Measurements from ENCODE around the gene DPM1. TPM values are rescaled to one million over a fixed set of nuclear protein-coding genes. Genes with fewer than 3 reads are reported as not detected.

DPM1 gene
- total RNA-seq, 3 donors from 2014 or later (not counting 1 experiment from before 2014, with no cell fraction given) = 21.2 to 26.1 (median 25.6) TPM

DNA sequence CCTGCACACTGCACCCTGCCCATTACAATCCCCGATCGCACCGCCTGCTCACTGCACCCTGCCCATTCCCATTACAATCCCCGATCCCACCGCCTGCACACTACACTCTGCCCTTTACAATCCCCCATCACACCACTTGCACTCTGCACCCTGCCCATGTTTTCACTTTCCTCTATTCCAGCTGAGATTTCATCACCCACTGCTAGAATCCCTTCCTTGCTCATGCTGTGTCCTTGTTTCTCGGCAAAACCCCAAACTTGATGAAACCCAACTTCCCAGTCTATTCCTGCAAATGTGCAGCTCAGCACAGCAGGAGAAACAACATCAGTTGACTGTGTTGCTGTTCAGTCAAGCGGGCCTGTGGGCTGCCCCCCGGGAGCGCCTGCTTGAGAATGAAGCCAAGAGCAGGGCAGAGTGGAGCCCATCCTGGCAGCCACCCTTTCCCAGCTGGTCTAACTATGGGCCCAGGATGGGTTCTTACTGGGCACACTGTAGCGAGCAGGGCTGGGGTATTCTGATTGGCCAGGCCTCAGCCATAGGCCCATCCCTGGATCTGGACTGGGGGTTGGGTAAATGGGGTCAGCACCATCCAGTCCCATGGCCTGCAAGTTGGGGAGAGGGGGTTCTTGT is 17.5 kb upstream of the DPM1 start:
- no peak for ATAC-seq
- TF ChIP-seq, protein P1, sequence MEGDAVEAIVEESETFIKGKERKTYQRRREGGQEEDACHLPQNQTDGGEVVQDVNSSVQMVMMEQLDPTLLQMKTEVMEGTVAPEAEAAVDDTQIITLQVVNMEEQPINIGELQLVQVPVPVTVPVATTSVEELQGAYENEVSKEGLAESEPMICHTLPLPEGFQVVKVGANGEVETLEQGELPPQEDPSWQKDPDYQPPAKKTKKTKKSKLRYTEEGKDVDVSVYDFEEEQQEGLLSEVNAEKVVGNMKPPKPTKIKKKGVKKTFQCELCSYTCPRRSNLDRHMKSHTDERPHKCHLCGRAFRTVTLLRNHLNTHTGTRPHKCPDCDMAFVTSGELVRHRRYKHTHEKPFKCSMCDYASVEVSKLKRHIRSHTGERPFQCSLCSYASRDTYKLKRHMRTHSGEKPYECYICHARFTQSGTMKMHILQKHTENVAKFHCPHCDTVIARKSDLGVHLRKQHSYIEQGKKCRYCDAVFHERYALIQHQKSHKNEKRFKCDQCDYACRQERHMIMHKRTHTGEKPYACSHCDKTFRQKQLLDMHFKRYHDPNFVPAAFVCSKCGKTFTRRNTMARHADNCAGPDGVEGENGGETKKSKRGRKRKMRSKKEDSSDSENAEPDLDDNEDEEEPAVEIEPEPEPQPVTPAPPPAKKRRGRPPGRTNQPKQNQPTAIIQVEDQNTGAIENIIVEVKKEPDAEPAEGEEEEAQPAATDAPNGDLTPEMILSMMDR (IDR thresholded peaks at IDR 0.05) = no peak
- DNase-seq = no peak
- H3K36me3 ChIP-seq (ENCODE audit: control insufficient read depth, insufficient read depth, low read length) = no peaks in the 10 kb centered on the region
- H3K4me1 ChIP-seq (ENCODE audit: control insufficient read depth, insufficient read depth, low read length) = no peaks in the 10 kb centered on the region
- no peak overlapping the region for H3K4me3 ChIP-seq (ENCODE audit: low read length)
- no peaks in the 10 kb centered on the region for H3K9me3 ChIP-seq (ENCODE audit: control insufficient read depth, insufficient read depth, low read length)
- no peak overlapping the region for H3K4me3 Mint-ChIP-seq
- no peaks in the 10 kb centered on the region for H3K36me3 Mint-ChIP-seq
- H3K27ac ChIP-seq (ENCODE audit: low read length) = no peak overlapping the region
- intact Hi-C loops (cut with micrococcal nuclease) = no loop called here
- H3K27me3 Mint-ChIP-seq (ENCODE audit: low read depth in 2 of 2) = peaks cover 14 to 33% of the 10 kb centered on the region in 2 donors
- no peaks in the 10 kb centered on the region for H3K27me3 ChIP-seq (ENCODE audit: control insufficient read depth, insufficient read depth, low read length)
- no peaks in the 10 kb centered on the region for H3K9me3 Mint-ChIP-seq
- peaks cover 0 to 6% of the 10 kb centered on the region in 2 donors for H3K4me1 Mint-ChIP-seq
- WGBS (ENCODE audit: insufficient coverage) = 95% methylated on average over 10 of the region's 10 CpGs
- no peak overlapping the region for H3K27ac Mint-ChIP-seq

DNA sequence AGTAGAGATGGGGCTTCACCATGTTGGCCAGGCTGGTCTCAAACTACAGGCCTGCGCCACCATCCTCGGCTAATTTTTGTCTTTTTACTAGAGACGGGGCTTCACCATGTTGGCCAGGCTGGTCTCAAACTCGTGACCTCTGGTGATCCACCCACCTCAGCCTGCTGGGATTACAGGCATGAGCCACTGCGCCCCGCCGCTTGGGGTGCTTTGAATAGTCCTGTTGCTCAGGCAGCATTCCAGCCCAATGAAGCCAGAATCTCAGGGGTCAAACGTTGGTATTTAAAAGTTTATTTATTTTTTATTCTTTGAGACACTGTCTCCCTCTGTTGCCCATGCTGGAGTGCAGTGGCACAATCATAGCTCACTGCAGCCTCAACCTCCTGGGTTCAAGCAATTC is 11.6 kb upstream of the DPM1 start:
- TF ChIP-seq, protein P1 (IDR thresholded peaks at IDR 0.05) = no peak
- Histone ChIP-seq H3K4me1 (ENCODE audit: control insufficient read depth, insufficient read depth, low read length) (no peaks in the 10 kb centered on the region), H3K27ac (ENCODE audit: low read length) (no peak overlapping the region), H3K4me3 (ENCODE audit: low read length) (no peak overlapping the region), H3K9me3 (ENCODE audit: control insufficient read depth, insufficient read depth, low read length) (no peaks in the 10 kb centered on the region), H3K36me3 (ENCODE audit: control insufficient read depth, insufficient read depth, low read length) (no peaks in the 10 kb centered on the region), H3K27me3 (ENCODE audit: control insufficient read depth, insufficient read depth, low read length) (no peaks in the 10 kb centered on the region)
- 89% methylated on average over 8 of the region's 8 CpGs for WGBS (ENCODE audit: insufficient coverage)
- intact Hi-C loops (cut with micrococcal nuclease) = no loop called here
- H3K36me3 Mint-ChIP-seq = no peaks in the 10 kb centered on the region
- H3K9me3 Mint-ChIP-seq = no peaks in the 10 kb centered on the region
- H3K4me3 Mint-ChIP-seq = no peak overlapping the region
- H3K4me1 Mint-ChIP-seq = no peaks in the 10 kb centered on the region
- peaks cover 9 to 16% of the 10 kb centered on the region in 2 donors for H3K27me3 Mint-ChIP-seq (ENCODE audit: low read depth in 2 of 2)
- DNase-seq (no peak), ATAC-seq (no peak)
- H3K27ac Mint-ChIP-seq = no peak overlapping the region

DNA sequence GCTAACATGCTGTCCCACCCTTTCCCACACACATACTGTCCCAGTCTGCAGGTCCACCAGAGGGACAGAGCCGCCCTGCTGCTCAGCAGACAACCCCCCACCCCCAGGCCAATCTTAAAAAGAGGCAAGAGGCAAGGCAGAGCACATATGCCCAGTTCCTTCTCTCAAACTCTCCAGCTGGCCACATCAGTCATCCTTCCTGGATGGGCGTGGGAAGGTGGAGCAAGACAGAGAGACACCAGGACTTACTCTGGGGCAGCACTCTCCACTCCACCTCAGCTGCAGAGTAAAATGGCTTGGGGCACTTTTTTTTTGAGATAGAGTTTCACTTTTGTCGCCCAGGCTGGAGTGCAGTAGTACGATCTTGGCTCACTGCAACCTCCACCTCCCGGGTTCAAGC is 11.1 kb upstream of the DPM1 start:
- WGBS (ENCODE audit: insufficient coverage) = 90% methylated on average over 5 of the region's 5 CpGs
- intact Hi-C loops (cut with micrococcal nuclease) = no loop called here
- DNase-seq (no peak), ATAC-seq (no peak)
- H3K4me3 ChIP-seq (ENCODE audit: low read length) = no peak overlapping the region
- H3K4me3 Mint-ChIP-seq = no peak overlapping the region
- no peaks in the 10 kb centered on the region for H3K36me3 Mint-ChIP-seq
- TF ChIP-seq, protein P1 (IDR thresholded peaks at IDR 0.05) = no peak
- H3K4me1 ChIP-seq (ENCODE audit: control insufficient read depth, insufficient read depth, low read length) = no peaks in the 10 kb centered on the region
- no peaks in the 10 kb centered on the region for H3K36me3 ChIP-seq (ENCODE audit: control insufficient read depth, insufficient read depth, low read length)
- no peak overlapping the region for H3K27ac Mint-ChIP-seq
- no peaks in the 10 kb centered on the region for H3K9me3 ChIP-seq (ENCODE audit: control insufficient read depth, insufficient read depth, low read length)
- H3K4me1 Mint-ChIP-seq = peaks cover 0 to 5% of the 10 kb centered on the region in 2 donors
- no peaks in the 10 kb centered on the region for H3K27me3 ChIP-seq (ENCODE audit: control insufficient read depth, insufficient read depth, low read length)
- no peak overlapping the region for H3K27ac ChIP-seq (ENCODE audit: low read length)
- peaks cover 9 to 13% of the 10 kb centered on the region in 2 donors for H3K27me3 Mint-ChIP-seq (ENCODE audit: low read depth in 2 of 2)
- H3K9me3 Mint-ChIP-seq = no peaks in the 10 kb centered on the region

DNA sequence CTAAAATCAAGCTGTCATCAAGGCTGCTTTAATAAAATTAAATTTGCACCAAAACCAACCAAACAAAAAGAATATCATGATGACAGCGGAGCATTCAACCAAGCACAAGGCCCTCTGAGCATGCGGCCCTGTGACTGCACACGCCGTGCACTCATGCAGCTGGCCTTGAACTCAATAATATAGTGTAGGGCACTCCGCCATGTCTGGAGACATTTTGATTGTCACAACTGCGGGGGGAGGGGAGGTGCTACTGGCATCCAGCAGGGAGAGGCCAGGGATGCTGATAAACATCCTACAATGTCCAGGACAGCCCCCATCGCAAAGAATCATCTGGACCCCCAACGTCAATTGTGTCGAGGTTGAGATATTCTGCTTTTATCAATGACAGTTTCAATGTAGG is 10.0 kb upstream of the DPM1 start:
- peaks cover 0 to 8% of the 10 kb centered on the region in 2 donors for H3K4me1 Mint-ChIP-seq
- H3K36me3 Mint-ChIP-seq = no peaks in the 10 kb centered on the region
- no peaks in the 10 kb centered on the region for H3K27me3 ChIP-seq (ENCODE audit: control insufficient read depth, insufficient read depth, low read length)
- H3K27ac ChIP-seq (ENCODE audit: low read length) = no peak overlapping the region
- H3K36me3 ChIP-seq (ENCODE audit: control insufficient read depth, insufficient read depth, low read length) = no peaks in the 10 kb centered on the region
- ATAC-seq = no peak
- H3K4me3 ChIP-seq (ENCODE audit: low read length) = no peak overlapping the region
- WGBS (ENCODE audit: insufficient coverage) = 89% methylated on average over 9 of the region's 9 CpGs
- H3K27me3 Mint-ChIP-seq (ENCODE audit: low read depth in 2 of 2) = peaks cover 5 to 11% of the 10 kb centered on the region in 2 donors
- intact Hi-C loops (cut with micrococcal nuclease) = no loop called here
- no peak overlapping the region for H3K27ac Mint-ChIP-seq
- H3K4me3 Mint-ChIP-seq = no peak overlapping the region
- no peaks in the 10 kb centered on the region for H3K9me3 Mint-ChIP-seq
- TF ChIP-seq, protein P1 (IDR thresholded peaks at IDR 0.05) = no peak
- no peaks in the 10 kb centered on the region for H3K9me3 ChIP-seq (ENCODE audit: control insufficient read depth, insufficient read depth, low read length)
- no peaks in the 10 kb centered on the region for H3K4me1 ChIP-seq (ENCODE audit: control insufficient read depth, insufficient read depth, low read length)
- no peak for DNase-seq
